Fibroblast of skin of back (primary cell): ENCODE data around the gene SYNE1.
"Not testable (repeated sequence)": the region's sequence is repeated elsewhere in the genome, so short reads cannot be mapped to it uniquely, and the experiment has no call there.

Experiments
- DNase-seq: peaks from one replicate; pipeline ENCODE4 v3.0.0-alpha.2; 2013

SYNE1 gene

GRCh38 chr6:152482289-152482688 lies 154.9 kb downstream of the SYNE1 start:
- DNase-seq: no peak

DNA sequence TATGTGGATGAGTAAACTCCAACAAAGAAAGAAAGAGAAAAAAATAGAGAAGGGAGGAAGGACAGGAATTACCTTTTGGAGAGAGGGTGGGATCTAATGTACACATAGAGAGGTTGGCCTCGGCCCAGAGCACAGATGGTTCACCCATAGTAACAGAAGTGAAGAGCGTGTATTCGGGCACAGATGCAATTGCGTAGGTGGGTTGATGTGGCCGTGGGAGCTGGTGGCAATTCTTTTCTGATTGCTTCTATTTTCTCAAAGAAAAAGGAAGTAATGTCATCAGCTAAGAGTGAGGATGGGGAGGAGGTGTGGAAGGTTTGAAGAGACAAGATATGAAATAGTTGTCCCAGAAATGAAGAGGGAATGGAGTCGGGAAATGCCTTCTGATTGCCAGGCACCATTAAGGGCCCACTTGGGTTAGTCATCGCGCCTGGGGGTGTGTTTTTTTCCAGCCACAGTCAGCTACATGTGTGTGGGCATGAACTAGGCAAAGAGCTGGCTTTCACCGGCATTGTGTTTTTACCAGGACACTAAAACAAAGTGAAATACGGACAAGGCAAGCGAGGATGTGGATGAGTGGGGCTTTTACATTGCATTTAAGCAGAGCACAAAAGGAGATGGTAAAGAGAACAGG lies 158.7 kb downstream of the SYNE1 start:
- no peak for DNase-seq

DNA sequence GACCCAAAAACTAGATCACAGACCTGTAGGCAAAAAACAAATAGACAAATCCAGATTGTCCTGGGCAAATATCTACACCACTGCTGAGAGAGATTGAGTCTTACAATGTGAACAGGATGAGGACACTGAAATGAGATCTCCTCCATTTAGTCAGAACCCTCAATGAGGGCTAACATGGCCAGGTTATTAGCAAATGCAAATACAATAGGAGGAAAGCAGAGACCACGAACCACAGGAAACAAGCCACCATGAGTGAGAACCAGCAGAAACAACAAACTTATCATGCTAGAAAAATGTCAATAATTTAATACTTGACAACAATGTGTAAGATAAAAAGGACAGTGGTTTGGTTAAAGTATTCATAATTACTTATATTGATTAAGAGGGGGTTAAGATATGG lies 162.8 kb downstream of the SYNE1 start:
- DNase-seq: peak; percentile 57

- DNase-seq: peak; percentile 45
Observed at GRCh38 chr6:152472325-152472724, 164.8 kb downstream of the SYNE1 start.

DNA sequence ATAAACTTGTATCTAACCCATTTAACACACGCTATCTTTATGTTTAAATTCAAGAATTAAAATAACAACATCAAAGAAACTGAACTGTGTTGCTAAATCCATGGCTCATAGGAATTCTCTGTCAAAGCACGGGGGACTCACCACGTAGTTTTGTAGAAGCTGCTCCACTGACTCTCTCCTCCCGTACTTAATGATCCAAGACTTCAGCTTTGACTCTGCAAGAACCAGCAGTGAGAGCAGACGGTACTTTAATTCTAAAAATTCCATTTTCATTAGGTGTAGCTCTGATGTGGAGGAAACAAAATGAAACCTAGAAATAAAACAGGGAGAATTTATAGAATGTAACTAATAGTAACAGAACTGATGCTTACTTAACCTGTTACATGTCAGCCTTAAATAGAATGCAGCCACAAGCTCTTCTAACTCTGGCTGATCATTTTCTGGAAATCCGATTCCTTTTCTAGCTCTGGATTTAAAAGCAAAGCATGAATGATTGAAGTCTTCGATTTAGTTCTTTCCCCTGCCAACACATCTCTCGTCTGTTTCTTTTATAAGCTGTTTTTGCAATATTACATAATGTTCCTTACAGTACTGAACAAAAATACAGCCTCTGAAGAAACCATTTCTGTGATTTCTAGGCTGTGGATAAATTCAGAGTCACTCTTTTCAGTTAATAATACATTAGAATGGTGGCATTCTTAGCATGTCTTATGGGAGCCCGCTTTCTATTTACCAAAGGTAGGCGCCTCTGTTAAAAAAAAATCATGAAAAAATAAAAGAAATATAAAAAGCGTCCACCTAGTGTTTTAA lies 165.5 kb downstream of the SYNE1 start:
- peak; percentile 35 for DNase-seq

DNA sequence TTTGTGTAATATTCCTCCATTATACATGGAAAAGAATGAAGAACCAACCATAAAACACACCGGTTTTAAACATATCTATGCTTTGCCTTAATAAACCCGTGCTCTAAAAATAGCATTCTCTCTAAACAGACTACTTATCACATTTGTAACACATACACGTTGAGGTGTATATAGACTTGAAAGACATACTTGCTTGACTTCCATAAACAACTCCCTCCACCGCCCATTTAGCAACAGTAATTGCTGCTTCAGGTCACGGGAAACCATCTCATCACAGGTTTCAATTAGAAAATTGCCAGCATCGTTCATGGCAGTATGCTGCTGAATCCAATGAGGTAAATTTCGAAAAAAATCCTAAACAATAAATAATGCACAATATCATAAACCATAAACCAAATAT lies 174.0 kb downstream of the SYNE1 start:
- DNase-seq: no peak

DNA sequence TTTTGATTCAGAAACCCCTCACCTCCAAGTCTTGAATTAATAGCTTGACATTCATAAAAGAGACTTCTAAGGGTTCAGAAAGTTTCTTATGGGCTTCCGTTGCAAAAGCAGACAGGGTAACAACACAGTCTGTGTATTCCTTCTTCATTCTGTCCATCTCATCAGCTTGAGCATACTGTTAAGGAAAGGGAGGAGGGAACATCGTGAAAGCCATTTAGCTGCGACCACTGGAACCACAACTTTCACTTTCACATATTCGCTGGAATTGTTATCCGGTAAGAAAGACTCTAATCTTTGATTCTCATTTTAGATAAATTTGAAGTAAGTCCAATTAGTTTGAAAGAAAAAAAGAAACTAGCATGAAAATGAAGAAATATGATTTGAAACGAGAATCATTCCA lies 174.4 kb downstream of the SYNE1 start:
- DNase-seq: no peak

DNA sequence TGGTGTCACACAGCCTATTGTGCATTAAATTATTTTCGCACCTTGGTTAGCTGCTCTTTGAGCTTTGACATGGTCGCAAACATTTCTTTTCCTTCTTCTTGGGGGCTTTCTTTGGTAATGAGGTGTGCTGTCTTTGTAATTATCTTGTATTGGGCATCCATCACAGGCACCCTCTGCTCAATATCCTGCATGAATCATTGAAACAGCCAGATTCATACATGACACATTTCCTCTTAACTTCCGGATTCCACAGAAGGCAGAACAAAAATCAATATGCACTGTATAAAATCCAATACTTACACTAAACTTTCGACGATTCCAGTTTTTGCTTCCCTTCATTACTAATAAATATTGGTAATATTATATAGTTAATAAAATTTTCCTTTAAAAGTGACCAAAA lies 175.6 kb downstream of the SYNE1 start:
- peak; percentile 46 for DNase-seq

DNA sequence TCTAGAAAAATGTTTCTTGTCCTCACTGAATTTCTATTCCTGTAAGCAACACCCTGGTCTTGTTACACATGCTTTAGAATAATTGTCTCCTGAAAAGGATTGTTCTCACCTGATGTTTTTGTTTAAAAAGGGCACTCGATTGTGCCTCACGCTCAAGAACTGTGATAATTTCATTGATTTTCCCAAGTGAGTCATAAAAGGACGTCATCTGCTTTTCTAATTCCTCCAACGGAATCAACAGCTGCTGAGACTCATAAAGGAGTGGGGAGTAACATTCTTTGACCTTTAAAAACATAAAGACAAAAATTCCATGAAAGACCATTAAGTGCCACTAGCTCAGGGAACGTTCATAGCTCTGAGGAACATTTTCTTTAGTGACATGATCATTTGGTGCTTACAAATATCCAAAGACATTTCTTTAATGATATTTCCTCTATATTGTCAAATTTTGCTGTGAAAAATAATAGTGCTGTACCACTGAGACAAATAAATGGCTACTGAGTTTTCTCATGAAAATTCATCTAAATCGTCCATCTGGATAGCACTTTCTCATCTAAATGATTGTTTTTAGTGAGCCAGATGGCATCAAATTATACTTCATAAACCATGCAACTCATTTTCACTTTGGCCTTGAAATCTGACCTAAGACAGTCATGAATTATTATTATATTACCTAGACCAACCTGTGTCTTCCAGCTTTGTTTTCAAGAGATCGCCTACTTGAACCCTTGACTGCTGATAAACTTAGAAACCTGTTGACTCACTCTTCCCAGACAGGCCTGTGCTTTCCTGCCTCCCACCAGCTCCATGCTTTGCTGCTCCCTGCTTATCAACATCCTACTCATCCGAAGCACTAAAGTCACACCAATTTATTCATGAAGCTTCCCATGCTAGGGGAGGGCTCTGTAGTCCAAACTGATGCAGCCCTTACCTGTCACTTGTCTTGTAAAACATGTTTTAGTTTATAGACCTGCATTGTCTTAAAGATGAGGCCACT lies 178.2 kb downstream of the SYNE1 start:
- peak; percentile 35 for DNase-seq

GRCh38 chr6:152457949-152458624 lies 179.1 kb downstream of the SYNE1 start:
- no peak for DNase-seq

DNA sequence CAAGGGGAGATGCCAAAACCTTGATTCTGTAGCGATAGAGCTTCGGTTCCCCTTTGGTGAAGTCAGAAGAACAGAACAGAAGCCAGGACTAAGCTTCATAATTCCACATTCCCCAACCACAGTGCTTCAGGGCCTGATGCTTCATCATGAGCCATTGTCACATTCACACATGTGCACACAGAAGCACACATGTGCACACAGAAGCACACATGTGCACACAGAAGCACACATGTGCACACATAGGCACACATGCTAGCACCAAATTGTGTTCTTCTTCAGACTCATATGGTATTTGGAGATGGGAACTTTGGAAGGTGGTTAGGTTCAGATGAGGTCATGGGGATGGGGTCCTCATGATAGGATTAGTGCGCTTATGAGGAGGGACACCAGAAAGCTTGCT lies 183.2 kb downstream of the SYNE1 start:
- no peak for DNase-seq

GRCh38 chr6:152453421-152453820 lies 183.7 kb downstream of the SYNE1 start:
- DNase-seq: no peak

DNA sequence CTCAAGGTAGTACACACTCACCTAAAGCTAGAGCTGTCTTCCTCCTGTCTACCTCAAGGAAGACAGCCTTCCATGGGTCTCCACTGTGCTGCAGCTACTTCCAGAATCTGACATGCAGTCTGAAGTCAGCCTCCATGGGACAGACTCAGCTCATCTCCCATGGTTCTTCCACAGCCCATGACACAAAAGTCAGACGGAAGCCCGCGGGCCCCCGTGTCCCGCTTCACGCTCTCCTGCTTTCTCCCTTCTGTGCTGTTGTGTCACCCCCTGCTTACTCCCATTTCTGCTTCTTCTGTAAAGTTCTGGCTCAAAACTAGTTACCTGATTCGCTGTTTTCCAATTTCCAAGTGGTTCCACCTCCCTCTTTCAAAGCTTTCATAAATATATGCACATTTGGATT lies 184.5 kb downstream of the SYNE1 start:
- no peak for DNase-seq

GRCh38 chr6:152450519-152450918 lies 186.6 kb downstream of the SYNE1 start:
- no peak for DNase-seq

- DNase-seq: no peak
Observed at GRCh38 chr6:152441902-152442301, 195.3 kb downstream of the SYNE1 start.

GRCh38 chr6:152435816-152436215 lies 201.3 kb downstream of the SYNE1 start:
- DNase-seq: no peak

DNA sequence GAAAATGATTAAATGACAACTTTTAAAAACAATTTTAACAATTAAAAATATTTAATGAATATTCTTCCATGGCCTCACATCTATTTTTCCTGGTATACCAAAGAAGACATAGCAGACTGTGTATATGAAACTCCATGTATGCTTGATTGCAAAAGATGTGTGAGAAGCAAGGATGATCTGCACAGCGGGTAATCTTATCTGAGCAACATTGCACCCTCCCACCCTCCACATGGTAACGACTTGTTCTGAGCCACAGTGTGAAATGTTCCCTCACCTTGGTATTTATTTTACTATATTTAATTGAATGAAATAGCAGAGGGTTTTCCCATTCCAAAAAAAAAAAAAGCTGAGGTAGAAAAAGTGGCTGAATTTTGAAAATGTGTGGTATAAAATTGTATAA lies 204.4 kb downstream of the SYNE1 start:
- DNase-seq: no peak

- DNase-seq: peak; percentile 6
Observed at GRCh38 chr6:152428126-152428525, 209.0 kb downstream of the SYNE1 start.

DNA sequence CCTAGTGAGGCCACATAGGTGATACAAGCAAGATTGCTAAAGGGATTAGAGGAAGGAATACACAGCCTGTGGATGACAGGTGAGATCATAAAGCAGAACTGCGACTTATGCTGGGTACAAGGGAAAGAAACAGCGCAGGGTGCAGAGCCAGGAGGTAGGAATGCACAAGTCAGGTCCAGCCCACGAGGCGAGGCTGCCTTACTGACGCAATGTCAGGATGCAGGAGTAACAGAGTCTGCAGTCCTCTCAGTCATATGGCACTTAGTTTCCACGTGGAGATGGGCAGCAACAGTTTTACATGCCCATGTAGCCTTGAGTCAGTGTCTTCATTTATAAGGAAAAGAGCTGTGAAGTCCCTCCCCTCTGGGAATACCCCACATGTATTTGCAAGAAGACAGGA lies 210.9 kb downstream of the SYNE1 start:
- DNase-seq: no peak

DNA sequence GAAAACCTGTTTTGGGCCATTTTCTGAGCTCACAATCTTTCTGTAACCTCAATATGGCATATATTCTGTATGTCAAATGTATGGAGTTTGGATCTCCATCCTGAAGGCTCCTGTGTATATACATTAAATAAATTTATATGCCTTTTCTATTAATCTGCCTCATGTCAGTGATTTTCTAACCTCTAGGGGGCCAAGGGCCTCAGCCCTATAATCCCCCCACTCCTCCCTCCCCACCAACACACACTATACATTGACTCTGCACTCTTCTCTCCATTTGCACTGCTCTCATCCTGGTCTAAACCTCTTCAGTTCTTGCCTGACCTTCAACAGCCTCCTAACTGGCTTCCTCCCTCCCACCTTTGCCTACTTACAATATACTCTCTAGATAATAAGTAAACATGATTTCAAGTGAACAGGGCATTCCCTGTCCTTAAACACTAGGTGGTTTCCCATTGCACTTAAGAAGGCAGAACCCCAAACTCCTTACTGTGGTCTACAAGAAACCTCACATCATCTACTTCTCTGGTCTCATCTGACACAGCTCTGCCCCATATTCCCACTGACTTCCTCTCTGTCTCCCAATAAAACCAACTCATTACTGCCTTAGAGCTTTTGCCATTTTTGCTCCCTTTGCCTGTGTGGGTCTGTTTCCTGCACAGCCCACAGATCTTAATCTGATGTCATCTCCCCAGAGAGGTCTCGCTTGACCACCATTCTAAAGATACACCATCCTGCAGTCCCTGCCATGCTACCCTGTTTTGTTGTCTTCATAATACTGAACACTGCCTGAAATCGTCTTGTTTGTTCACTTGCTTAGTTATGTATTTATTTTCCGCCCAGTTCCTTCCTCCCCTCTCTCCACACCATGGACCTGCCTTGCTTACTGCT lies 213.7 kb downstream of the SYNE1 start:
- DNase-seq: no peak

- not testable (repeated sequence) for DNase-seq
Observed at GRCh38 chr6:152421496-152421895, 215.7 kb downstream of the SYNE1 start.
